Kidney tubule cell (primary cell): Measurements from ENCODE around the gene PCK2.

Experiments used
- DNase-seq: peaks from one replicate; pipeline ENCODE4 v3.0.0-alpha.2; 2018; ENCODE audit warnings: low spot score

The PCK2 gene

DNA sequence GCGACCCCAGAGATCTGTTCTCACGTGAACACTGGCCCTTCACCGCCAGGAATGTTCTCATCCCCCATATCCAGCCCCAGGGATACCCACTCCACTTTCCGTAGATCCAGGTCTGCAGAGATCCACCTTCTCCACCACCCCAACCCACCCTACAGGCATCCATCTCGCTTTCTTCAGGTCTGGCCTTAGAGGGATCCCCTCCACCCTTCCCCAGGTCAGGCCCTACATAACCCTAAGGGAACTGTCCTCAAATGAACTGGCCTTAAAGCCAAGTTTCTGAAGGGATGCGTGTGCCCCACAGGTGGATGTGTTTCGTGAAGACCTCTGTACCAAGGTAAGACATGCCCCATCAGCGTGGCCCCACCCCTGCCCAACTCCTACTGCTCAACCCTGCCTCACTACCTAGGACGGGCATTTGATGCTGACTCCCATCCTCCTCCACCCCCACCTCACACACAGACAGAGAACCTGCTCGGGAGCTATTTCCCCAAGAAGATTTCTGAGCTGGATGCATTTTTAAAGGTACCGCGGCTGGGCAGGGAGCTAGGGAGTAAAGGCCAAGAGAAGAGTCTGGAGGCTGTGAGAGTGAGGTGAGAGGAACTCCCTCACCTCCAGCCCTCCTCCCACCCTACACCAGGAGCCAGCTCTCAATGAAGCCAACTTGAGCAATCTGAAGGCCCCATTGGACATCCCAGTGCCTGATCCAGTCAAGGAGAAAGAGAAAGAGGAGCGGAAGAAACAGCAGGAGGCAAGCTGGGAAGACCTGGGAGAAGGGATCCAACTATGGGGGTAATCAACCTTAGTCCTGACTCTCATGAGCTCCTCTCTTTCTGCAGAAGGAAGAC lies 42.8 kb downstream of the PCK2 start:
- DNase-seq, result no peak

DNA sequence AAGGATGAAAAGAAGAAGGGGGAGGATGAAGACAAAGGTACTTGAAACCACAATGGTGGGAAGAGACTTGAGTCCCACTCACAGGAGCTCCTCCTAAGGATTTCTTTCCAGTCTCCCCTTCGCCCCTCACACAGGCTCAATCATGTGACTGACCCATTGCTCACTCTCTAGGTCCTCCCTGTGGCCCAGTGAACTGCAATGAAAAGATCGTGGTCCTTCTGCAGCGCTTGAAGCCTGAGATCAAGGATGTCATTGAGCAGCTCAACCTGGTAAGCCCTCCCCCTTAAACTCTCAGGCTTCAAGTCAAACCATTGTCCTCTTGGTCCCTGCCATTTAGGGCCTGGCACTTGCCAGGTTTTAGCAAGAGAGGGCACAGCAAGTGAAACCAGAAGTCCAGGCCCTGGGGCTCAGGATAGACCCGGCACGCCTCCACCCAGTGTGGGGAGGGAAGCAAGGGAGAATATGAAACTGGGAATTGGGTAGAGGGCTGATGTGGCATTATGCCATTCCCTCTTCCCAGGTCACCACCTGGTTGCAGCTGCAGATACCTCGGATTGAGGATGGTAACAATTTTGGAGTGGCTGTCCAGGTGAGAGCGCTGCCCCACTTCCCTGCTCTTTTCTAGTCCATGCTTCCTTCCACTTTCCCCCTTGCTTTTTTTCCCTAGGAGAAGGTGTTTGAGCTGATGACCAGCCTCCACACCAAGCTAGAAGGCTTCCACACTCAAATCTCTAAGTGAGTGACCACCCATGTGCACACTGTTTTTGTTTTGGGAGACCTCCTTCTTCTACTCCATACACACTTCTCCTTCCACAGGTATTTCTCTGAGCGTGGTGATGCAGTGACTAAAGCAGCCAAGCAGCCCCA lies 43.7 kb downstream of the PCK2 start:
- no peak for DNase-seq

DNA sequence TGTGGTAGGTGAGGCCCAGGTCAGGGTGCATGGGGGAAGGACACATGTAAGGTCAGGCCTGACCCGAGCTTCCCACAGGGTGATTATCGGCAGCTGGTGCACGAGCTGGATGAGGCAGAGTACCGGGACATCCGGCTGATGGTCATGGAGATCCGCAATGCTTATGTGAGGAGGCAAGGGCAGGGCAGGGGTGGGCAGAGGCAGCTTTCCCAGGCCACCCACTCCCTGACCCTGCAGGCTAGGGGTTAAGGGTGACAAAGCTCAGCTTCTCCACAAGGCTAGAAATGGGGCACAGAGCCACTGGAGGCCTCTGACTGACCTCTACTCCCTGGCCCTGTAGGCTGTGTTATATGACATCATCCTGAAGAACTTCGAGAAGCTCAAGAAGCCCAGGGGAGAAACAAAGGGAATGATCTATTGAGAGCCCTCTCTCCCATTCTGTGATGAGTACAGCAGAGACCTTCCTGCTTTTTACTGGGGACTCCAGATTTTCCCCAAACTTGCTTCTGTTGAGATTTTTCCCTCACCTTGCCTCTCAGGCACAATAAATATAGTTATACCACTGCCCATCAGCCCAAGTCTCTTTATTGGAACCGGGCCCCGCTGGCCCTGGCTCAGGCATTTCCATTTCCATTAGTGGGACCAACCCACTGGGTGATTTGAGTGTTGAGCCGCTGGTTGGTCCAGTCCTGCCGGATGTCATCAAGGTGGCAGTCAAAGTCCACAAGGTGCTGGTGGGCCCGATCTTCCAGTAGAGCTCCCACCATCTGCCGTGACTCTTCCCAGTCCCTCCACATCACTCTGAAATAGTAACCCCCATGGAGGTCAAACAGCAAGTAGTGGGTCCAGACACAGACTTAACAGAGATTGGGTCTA lies 44.5 kb downstream of the PCK2 start:
- DNase-seq, result no peak

DNA sequence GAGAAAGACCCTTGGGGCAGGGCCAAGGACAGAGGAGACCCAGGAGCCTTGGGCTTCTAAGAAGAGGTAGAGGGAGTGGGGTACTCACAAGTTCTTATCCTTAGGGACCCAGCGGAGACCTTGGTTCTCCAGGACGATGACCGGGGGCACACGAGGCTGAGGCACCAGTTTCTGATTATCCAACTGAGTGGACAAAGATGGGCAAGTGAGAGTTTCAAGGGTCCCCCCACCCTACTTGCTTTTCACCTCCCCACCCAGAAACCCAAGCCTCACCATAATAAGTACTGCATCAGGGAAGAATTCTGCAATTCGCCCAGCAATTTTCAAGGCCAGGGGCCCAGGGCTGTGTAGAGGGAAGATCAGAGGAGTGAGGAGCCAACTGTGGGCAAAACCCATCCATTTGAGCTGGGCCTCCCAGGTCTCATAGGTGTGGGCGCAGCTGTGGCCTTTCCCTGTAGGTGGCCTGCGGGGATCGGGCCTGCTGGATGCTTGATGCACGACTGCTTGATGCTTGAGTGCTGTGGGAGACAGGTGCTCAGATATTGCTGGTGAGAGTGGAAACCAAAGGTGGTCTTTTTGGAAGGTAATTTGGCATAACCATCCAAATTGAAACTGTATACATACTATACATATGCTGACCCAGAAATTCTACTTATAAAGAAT lies 45.3 kb downstream of the PCK2 start:
- DNase-seq, result peak; percentile 38

DNA sequence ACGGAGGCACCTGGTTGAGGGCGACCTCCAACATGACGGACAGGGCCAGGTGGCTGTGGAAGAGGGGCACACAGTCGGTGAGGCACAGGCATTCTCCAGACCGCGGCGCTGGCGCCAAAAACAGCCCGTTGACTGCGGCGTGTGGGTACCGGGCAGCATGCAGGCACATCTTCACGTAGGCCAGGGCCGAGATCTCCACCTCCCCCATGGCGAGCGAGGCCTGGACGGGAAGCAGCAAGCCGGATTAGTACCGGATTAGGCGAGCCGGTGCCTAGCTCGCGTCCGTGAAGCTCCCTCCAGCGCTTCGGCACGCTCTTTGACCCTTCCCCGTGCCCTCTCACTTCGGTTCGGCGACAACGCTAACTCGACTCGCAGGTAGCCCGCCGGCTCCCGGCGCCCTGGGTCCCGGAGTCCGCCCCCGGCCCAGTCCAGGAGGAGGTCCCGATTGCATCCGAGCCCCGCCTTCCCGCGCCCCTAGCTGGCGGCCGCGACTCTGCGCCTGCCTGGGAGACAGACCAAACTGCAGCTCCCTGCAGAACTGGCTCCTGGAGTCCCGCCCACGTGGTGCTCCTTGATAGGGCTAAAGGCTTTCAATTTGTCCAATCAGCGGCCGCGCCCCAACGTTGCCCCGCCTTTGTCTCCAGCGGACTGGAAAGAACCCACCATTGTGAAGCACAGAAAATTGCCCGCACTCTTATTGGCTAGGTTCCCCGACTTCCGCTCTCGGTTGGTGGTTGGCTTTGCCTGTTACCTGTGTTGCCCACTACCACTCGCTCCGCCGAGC lies 47.2 kb downstream of the PCK2 start, which contains the start of gene EMC9:
Gene EMC9, minus strand, starts transcription at position 495 of the 784 bp plus-strand sequence. Its CDS starts 287 bp downstream, at position 208.
- peak; percentile 100 for DNase-seq

DNA sequence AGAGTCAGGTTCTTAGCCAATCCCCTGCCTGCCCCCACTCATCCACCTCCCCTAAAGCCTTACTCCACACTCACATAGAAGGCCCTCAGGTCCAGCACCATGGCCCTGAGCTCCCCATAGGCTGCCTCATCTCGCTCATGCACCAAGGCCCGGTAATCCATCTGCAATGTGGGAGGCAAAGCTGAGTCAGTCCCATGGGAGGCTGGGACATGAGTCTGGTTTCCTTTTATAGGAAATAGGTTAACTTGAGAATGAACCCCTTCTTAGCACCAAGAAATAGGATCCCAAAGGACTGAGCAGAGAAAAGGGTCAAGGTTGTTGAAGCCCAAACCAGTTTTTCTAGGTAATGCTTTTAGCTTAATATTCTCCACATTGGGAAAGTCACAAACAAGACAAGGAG lies 49.4 kb downstream of the PCK2 start:
- DNase-seq, result peak; percentile 36

DNA sequence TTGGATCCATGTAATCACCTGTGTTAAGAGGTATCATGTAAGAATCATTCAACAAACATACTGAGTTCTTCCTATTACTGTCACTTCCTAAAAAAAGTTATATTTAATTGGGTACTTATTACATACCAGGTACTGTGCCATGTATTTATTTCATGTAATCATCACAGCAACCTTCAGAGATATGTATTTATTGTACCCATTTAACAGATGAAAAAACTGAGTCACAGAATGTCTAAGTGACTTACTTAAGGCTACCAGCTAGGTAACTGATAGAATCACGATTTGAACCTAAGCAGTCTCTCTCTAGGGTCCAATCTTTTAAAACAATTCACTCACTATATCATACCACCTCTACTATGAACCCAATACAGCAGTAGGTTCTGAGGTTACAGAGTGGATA lies 50.3 kb downstream of the PCK2 start:
- no peak for DNase-seq

DNA sequence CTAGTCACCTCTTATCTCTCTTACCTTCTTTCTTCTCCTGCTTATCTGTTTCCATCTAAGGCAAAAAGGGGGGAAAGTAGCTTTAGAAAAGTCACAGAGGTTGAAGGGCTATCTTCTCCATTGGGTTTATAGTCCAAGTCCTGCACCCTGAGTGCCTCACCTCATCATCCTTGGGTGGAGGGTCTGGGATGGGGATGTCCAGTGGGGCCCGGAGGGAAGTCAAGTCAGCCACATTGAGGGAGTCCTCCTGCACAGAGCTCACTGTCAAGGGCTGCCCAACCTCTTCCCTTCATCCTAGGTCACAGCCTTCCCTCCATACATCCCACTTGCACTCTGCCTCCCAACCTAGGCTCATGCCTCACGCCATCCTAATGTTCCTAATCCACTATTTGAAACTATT lies 51.1 kb downstream of the PCK2 start:
- no peak for DNase-seq

DNA sequence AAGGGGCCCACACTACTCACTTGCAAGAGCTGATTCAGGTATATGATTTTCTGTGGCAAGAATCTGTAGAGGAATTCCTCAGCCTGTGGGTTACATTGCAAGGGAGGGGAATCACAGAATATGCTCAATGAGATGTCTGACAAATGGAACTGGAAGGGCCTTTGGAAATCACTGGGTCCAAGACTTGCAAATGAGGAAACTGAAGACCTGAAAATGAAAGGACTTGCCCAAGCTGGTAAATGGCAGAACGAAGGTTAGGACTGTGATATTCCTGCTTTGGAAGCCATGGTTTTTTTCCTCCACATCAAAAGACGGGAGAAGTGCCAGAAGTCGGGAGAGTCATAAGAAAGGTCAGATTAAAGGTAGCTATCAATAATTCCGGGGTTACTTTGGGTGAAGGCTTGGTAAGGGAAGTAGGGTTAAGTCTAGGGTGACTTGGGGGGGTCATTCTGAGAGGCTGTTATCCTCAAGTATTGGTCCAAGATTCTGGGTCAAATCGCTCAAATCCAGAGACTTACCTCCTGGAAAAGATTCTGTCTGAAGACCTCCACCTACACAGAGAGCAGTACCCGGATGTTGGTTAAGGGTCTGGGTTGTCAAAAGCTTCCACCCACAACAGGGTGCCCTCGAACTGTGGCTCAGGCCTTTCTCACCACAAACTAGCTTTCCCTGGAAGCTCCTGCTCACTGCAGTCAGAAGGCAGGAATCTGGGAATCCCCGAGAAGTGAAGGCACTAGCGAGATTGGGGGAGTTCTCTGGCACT lies 51.8 kb downstream of the PCK2 start:
- DNase-seq, result peak; percentile 46

DNA sequence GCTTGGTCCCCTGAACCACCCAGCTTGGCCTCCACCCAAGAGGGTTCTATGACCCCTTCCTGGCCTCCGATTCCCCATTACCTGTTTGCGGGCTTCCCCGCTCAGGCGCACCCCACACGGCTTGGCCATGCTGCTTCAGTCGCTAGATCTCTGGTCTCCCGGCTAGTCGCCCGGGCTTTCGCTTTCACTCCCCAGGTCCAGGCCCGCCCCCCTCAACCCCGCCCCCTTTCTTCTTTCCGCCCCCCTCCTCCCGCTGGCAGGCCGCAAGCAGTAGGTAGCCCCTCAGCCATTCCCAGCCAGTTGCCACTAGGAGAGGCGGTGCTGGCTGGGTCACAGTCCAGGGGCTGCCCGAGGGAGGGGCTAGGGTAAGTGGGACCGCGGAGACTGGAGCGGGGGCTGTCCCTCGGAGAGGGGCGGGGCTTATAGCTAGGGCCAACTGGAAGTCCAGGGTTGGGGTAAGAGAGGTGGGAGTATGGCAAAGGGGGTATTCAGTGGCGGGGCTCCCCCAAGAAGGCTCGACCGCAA lies 52.4 kb downstream of the PCK2 start, which contains the start of gene PSME2:
Gene PSME2, minus strand, starts transcription at position 158 of the 525 bp plus-strand sequence. Its CDS starts 29 bp downstream, at position 129.
- DNase-seq, result peak; percentile 99

DNA sequence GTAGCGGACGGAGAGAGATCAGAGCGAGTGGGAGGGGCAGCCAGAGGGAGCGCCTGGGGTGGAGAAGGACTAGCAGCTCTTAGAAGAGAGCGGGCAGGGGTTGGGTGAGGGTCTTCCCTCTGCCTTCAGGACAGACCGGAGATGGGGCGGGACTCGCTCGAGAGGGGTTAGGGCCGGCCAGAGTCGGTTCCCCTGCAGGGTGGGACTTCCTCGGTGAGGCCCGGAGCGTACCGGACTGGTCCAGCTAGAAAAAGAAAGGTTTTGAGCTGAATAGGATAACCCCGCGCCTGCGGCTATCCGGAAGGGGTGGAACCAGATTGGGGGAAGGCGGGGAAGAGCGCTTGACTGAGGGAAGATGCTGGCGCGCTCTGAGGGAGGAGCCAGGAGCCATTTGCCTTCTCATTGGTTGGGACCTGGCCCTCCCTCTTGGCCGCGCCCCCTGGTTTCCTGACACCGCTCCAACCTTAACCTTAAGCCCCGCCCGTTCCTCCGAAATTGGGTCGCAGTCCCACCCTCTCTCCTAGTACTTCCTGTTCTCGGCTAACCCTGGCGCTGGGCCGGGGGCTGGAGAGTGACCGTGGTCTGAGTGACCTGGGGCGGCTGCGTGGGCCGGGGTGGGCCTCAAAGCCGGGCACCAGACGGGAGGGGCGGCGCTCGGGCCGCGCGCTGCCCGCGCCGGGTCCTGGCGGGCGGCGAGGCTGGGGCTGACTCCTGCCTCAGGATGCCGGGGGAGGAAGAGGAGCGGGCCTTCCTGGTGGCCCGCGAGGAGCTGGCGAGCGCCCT lies 53.1 kb downstream of the PCK2 start, which contains the start of gene RNF31:
Gene RNF31, plus strand, starts transcription at position 521 of the 783 bp plus-strand sequence. Its CDS starts 201 bp downstream, at position 722.
- DNase-seq, result peak; percentile 98

DNA sequence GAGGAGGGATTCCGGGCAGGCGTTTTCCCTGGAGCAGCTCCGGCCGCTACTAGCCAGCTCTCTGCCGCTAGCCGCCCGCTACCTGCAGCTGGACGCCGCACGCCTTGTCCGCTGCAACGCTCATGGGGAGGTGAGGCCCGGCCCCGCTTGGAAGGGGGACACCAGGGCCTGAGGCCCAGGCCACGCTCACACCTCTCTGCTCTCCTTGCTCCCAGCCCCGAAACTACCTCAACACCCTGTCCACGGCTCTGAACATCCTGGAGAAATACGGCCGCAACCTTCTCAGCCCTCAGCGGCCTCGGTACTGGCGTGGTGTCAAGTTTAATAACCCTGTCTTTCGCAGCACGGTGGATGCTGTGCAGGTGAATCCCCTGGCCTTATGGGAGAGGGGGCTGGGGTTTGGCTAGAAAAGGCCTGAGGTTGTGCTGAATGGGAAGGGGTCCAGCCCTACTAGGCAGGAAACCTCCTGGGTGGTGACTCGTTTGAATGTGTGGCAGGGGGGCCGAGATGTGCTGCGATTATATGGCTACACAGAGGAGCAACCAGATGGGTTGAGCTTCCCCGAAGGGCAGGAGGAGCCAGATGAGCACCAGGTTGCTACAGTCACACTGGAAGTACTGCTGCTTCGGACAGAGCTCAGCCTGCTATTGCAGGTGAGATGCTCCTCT lies 53.8 kb downstream of the PCK2 start:
- DNase-seq, result no peak

DNA sequence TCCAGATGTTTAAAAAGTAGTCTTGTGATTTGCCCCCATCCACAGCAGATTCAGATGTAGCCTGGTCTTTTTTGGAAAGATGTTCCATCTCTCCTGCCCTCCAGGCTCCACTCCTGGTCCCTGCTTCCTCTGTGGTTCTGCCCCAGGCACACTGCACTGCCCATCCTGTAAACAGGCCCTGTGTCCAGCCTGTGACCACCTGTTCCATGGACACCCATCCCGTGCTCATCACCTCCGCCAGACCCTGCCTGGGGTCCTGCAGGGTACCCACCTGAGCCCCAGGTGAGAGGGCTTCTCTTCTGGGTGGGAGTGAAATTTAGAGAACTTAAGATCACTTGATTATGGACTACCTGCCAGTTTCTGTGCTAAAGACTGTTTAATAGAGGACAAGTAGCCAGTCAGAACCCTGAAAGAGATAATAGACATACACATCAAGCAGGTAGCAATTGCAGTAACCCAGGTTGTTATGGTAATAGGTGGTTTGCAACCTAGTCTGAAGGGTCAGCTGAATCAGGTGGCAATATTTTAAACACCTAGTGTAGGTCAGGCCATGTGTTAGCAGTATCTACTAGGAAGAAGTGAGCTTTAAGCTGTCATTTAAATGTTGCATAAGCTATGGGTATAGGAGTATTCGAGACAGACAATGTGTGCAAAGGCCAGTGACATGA lies 55.3 kb downstream of the PCK2 start:
- no peak for DNase-seq

DNA sequence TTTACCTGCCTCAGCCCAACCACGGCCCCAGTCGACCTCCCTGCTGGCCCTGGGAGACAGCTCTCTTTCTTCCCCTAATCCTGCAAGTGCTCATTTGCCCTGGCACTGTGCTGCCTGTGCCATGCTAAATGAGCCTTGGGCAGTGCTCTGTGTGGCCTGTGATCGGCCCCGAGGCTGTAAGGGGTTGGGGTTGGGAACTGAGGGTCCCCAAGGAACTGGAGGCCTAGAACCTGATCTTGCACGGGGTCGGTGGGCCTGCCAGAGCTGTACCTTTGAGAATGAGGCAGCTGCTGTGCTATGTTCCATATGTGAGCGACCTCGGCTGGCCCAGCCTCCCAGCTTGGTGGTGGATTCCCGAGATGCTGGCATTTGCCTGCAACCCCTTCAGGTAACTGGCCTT lies 56.0 kb downstream of the PCK2 start:
- DNase-seq, result no peak

DNA sequence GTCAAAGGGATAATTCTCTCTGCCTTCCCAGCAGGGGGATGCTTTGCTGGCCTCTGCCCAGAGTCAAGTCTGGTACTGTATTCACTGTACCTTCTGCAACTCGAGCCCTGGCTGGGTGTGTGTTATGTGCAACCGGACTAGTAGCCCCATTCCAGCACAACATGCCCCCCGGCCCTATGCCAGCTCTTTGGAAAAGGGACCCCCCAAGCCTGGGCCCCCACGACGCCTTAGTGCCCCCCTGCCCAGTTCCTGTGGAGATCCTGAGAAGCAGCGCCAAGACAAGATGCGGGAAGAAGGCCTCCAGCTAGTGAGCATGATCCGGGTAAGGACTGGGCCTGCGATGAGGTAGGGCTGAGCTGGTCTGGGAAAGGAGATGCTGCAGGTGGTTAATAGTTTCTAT lies 56.5 kb downstream of the PCK2 start:
- no peak for DNase-seq

DNA sequence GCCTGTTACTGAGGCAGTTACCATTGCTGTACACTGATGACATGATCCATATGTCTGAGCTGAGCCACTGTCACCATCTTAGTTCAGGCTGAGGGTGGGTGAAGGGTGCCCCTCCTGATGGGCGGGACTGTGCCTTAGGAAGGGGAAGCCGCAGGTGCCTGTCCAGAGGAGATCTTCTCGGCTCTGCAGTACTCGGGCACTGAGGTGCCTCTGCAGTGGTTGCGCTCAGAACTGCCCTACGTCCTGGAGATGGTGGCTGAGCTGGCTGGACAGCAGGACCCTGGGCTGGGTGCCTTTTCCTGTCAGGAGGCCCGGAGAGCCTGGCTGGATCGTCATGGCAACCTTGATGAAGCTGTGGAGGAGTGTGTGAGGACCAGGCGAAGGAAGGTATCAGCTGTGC lies 56.9 kb downstream of the PCK2 start:
- DNase-seq, result no peak

DNA sequence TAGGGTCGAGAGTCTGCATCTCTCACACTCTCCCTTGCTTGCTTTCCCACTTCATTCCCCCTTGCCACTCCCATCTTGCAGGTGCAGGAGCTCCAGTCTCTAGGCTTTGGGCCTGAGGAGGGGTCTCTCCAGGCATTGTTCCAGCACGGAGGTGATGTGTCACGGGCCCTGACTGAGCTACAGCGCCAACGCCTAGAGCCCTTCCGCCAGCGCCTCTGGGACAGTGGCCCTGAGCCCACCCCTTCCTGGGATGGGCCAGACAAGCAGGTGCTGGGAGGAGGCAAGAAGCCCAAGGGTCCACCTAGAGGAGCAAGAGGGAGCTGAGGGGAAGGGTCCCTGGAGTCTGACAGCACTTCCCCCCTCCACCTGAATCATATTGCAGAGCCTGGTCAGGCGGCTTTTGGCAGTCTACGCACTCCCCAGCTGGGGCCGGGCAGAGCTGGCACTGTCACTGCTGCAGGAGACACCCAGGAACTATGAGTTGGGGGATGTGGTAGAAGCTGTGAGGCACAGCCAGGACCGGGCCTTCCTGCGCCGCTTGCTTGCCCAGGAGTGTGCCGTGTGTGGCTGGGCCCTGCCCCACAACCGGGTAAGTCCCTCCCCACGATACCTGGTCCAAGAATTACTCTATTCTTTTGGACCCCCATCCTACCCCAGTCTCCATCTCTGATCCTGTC lies 57.4 kb downstream of the PCK2 start:
- DNase-seq, result no peak
